GM19395 (cell line): Measurements from ENCODE around the gene CTXND1.

Experiments
- ATAC-seq: cut with Tn5 transposase; IDR thresholded peaks from one replicate; pipeline ENCODE4 v1.9.1; 2021; ENCODE audit warnings: mild to moderate bottlenecking, moderate library complexity; ENCODE audit not compliant: unreplicated experiment

CTXND1 gene

GRCh38 chr15:80259942-80260510 is 8.0 kb upstream of the CTXND1 start:
- ATAC-seq = no peak

- ATAC-seq = no peak
Measured at GRCh38 chr15:80251428-80252120, 439 bp downstream of the CTXND1 start.

GRCh38 chr15:80250614-80251427 is 1.2 kb downstream of the CTXND1 start:
- no peak for ATAC-seq

GRCh38 chr15:80249973-80250372 is 2.0 kb downstream of the CTXND1 start:
- ATAC-seq = no peak

GRCh38 chr15:80247320-80247719 is 4.7 kb downstream of the CTXND1 start:
- no peak for ATAC-seq

- ATAC-seq = no peak
Measured at GRCh38 chr15:80246425-80246894, 5.6 kb downstream of the CTXND1 start.

GRCh38 chr15:80242802-80243201 is 9.2 kb downstream of the CTXND1 start:
- no peak for ATAC-seq

- ATAC-seq = no peak
Measured at GRCh38 chr15:80242132-80242769, 9.8 kb downstream of the CTXND1 start.

- no peak for ATAC-seq
Measured at GRCh38 chr15:80241508-80241907, 10.5 kb downstream of the CTXND1 start.

GRCh38 chr15:80240276-80240675 is 11.7 kb downstream of the CTXND1 start:
- ATAC-seq = no peak

- ATAC-seq = no peak
Measured at GRCh38 chr15:80234883-80235282, 17.1 kb downstream of the CTXND1 start.

- ATAC-seq = no peak
Measured at GRCh38 chr15:80233581-80233980, 18.4 kb downstream of the CTXND1 start.

GRCh38 chr15:80231371-80231770 is 20.6 kb downstream of the CTXND1 start:
- no peak for ATAC-seq

- ATAC-seq = no peak
Measured at GRCh38 chr15:80228959-80229610, 22.9 kb downstream of the CTXND1 start.

GRCh38 chr15:80219955-80220354 is 32.1 kb downstream of the CTXND1 start:
- ATAC-seq = no peak

GRCh38 chr15:80217327-80217900 is 34.6 kb downstream of the CTXND1 start:
- ATAC-seq = no peak

- no peak for ATAC-seq
Measured at GRCh38 chr15:80216911-80217310, 35.1 kb downstream of the CTXND1 start.

- ATAC-seq = no peak
Measured at GRCh38 chr15:80216141-80216540, 35.9 kb downstream of the CTXND1 start.

GRCh38 chr15:80214910-80215309 is 37.1 kb downstream of the CTXND1 start:
- no peak for ATAC-seq

GRCh38 chr15:80211976-80212375 is 40.0 kb downstream of the CTXND1 start:
- no peak for ATAC-seq
